ENCODE measurements around the gene MST1.
"Not testable (repeated sequence)": the region's sequence is repeated elsewhere in the genome, so short reads cannot be mapped to it uniquely, and the experiment has no call there.

MST1 gene

GRCh38 chr3:49700453-49701128, 11.3 kb upstream of the MST1 start:
- no peak for DNase-seq

DNA sequence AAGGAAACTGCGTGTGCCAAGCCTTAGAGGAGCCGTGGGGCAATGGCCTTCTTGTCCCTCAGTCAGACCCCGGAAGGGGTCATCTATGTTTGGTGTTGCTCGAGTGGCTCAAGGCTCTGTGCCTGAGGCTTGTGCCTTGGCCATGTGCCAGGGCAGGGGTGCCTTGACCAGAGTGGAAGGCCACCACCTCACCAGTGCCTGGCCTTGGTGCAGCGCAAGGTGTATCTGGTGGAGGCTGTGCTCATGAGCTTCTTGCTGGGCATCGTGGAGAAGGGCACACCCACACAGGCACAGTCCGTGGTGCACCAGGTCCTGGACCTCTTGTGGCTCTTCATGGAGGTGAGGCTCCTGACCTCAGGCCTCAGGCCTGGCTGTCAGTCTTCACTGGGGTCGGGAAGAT, 10.7 kb upstream of the MST1 start:
- no peak for DNase-seq

DNA sequence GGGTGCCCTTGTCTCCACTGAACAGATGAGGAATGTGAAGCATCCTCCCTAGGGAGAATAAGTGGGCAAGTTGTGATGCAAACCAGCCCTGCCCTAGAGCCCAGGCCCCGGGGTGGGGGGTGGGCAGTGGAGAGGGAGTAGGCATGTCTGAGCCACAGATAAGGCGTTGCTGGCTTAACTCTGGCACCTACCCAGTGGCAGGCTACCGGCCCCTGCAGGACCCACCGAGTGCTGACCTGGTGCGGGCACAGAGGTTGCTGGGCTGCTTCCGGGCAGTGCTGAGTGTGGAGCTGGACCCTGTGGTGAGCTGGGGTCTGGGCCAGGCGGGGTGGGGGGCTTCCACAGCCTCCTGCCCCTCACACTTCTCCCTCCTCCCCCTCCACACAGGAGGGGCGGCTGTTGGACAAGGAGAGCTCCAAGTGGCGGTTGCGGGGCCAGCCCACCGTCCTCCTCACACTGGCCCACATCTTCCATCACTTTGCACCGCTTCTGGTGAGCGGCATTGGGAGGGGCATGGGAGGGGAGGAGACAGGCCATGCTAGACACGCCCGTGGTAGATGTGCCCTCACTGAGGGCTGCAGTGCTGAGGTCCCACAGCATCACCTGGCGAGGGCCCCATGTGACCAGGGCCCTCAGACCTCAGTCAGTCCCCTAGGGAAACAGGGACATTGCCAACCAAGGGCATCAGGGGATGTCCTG, 10.2 kb upstream of the MST1 start:
- DNase-seq = no peak

DNA sequence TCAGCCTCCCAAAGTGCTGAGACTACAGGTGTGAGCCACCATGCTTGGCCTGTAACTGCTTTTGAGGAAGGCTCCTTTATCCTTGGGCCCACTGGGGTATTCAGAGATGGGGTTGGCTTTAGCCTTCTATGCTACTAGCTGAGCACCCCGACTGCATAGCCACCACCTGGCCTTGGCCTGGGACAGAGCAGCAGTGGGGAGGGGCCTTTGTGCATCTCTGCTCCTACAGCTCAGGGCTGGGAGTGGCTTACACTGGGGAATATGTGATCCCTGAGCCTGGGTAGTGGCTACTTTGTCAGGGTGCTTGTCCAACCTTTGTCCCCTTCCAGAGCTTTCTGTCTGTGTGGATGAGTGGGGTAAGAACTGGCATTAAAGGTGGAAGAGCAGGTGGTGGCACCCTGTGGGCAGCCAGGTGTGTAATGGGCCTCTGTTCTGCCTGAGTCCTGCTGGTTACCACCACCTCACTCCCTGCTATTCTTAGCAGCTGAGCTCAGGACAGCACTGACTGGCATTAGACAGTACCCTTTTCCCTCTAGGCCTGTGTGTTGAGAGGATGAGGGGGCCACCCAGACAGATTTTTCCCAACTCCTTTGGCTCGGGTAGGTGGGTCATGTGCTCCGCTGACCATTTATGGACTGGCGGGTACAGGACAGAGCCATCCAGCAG, 6.2 kb upstream of the MST1 start:
- DNase-seq = not testable (repeated sequence)

DNA sequence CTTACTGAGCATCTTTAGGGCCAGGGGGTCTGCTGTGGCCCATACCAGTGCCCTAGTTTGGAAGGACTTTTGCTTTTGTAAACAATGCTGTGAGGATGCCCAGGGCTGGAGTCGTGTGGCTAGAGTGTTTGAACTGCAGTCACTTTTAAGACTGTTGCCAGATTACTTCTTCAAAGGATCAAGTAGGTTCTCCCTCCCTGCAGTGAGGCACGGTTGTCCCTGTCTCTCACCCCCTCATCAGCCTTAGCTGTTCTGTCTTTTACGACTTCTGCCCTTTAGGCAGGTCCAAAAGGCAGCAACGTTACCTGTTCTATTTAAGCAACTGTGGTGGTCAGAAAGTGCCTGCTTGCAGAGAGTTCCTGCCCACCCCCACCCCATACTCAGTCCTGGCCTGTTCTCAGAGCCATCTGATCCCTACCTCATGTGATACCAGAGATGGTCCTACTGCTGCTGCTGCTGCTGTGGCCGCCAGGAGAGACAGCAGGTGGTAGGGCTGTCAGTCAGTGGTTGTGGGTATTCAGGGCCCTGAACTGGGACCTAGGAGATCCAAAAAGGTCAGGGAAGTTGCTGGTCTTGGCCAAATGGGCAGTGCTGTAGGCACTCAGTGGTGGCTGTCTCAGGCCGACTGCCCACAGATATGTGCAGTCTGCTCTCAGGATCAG, 5.3 kb upstream of the MST1 start:
- DNase-seq = not testable (repeated sequence)

DNA sequence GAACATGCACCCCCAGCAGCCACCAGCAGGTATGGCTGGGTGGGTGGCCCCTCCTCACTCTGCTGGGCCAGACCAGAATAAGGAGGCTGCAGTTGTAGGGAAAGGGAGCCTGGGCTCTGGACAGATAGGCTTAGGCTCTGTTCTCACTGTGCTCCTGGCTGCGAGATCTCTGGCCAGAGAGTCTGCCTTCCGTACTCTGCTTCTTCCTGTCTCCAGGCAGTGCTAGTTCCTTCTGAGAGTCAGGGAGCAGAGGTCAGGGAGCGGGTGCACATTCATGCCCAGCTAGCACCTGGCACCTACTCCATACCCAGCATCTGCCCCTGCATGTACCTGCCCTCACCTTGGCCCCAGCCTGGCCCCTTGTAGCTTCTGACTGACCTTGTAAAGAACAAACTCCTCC, 2.2 kb upstream of the MST1 start:
- not testable (repeated sequence) for DNase-seq

- not testable (repeated sequence) for DNase-seq
Measured at GRCh38 chr3:49690856-49691255, 1.6 kb upstream of the MST1 start.

DNA sequence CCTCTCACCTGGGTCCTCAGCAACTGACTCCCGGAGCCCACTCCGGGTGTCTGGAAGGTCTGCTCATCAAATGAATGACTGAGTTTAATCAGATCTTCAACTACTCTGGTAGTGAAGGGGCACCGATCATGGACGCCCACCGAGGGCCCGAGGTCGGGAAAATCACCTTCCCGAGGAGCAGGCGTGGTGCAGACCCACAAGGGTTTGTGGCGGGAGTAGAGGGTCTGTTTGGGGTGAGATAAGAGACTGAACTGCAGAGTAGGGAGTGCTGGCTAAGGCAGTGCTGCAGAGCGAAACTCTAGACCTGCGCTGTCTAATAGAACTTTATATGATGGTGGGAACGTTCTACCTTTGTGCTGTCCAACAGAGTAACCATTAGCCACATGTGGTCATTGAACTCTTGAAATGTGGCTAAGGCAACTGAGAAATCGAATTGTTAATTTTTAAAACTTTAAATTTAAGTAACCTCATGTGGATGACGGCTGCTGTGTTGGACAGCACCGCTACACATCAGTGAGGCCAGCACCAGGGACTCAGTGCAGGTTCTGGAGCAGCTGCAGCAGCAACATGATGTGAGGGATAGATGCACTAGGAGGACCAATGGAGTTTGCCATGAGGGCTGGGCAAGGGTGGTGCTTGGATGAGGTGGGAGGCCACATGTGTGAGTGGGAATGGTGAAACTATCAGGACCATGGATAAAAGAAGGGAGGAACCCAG, 792 bp upstream of the MST1 start:
- DNase-seq = not testable (repeated sequence)

DNA sequence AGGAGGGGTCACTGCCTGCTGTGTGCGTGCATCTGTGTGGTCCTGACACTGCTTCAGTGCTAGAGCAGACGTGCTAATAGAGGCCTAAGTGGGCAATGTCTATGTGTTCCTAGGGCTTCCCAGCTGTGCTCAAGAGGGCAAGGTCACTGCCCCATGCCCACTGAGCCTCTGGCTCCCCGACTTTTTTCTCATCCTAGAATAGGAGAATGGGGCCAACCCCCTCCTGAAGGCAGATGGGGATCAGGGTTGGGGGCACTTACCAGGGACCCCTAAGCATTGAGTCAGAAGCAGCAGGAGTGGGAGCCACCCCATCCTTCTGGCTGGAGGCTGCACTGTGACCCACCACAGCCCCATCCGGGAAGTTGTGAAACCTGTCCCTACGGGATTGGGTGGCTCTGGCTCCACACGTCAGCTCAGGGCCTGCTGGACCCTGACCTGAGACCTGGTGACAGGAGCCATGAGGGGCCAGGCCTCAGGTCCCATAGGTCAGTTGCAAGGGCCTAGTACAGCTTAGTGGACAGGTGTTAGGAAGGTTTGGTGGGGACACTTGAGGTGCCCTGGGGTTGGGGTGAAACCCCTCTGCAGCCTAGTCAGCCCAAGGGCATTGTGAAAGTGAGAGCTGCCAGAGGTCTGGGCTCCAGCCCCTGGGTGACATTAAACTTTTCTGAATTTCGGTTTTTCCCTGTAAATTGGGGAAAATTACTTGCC, 782 bp downstream of the MST1 start:
- not testable (repeated sequence) for DNase-seq

GRCh38 chr3:49687424-49687795, 1.9 kb downstream of the MST1 start:
- not testable (repeated sequence) for DNase-seq

GRCh38 chr3:49686769-49687423, 2.4 kb downstream of the MST1 start:
- DNase-seq = peak; percentile 63

DNA sequence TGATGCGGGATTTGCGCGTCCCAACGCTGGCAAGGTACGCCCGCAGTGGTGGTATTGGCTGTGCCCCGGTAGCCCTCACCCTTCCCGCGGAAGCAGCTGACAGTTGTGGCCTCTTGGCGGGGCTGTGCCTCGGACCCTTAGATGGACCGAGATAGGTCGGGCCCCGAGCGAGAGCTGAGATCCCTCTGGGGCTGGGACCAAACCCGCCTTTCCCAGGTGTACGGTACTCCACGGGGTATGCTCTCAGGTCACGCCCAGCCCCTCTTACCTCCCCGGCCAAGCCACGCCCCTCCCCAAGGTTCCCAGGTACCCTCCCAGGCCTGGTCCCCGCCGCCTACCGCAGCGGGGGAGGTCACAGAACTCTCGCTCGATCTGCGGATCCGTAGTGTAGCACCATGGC, 2.9 kb downstream of the MST1 start:
- peak; percentile 37 for DNase-seq

- peak; percentile 21 for DNase-seq
Measured at GRCh38 chr3:49685846-49686245, 3.4 kb downstream of the MST1 start.

DNA sequence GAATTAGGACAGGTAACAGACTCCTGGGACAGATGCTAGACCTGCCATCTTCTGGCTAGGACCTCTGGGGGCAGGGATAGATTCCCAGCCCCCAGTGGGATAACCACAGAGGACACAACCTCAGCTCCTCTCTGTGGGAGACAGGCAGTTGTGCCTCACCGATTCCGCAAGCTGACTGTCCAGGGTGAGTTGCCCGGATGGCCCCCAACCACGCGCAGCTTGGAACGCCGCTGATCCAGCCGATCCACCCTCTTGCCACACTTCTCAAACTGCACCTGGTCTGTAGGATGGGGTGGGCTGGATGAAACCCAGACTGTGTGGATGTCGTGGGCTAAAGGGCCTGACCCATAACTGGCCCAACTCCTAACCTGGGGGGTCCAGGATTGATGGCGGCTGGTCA, 4.2 kb downstream of the MST1 start:
- DNase-seq = not testable (repeated sequence)

GRCh38 chr3:49684453-49684852, 4.8 kb downstream of the MST1 start:
- DNase-seq = not testable (repeated sequence)

- no peak for DNase-seq
Measured at GRCh38 chr3:49683162-49683561, 6.1 kb downstream of the MST1 start.

DNA sequence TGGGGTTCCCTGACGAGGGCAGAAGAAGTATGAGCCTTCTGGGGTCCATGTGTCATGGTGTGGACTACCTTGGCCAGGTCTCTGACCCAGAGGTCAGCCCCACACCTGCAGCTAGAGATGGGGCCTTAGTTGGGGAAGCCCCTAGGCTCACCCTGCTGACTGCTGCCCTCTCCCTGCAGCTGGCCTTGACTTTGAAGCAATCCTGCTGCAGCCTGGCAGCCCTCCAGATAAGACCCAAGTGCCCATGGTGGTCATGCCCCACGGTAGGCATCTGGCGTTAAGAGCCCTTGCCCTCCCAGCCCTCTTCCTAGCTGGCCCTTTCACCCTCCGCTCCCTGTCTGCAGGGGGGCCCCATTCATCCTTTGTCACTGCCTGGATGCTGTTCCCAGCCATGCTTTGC, 7.7 kb downstream of the MST1 start:
- no peak for DNase-seq

GRCh38 chr3:49681232-49681522, 8.1 kb downstream of the MST1 start:
- no peak for DNase-seq

DNA sequence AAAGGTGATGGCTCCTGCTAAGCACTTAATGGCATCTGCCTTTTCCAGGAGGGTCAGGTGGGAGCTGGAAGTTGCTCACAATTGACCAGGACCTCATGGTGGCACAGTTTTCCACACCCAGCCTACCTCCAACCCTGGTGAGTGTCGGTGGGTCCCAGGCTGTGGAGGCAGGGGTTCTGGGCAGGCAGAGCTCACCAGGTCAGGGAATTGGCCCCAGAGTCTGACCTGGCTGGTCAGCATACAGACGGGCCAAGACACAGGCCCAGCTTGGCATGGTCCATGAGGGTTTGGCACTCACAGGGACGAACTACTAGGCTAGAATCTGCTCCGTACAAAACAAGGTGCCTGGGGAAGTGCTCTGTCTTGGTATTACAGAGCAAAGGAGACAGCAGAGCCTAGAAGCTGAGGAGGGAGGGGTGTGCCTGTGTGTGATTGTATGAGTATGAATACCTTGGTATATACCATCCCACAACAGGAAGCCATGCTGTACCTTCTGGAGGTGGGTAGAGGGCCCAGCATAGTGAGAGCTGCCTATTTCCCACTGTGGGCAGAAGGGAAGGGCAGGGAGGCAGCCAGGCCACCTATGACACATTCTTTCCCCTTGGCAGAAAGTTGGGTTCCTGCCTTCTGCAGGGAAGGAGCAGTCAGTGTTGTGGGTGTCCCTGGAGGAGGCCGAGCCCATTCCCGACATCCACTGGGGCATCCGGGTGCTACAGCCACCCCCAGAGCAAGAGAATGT, 8.6 kb downstream of the MST1 start:
- DNase-seq = no peak

DNA sequence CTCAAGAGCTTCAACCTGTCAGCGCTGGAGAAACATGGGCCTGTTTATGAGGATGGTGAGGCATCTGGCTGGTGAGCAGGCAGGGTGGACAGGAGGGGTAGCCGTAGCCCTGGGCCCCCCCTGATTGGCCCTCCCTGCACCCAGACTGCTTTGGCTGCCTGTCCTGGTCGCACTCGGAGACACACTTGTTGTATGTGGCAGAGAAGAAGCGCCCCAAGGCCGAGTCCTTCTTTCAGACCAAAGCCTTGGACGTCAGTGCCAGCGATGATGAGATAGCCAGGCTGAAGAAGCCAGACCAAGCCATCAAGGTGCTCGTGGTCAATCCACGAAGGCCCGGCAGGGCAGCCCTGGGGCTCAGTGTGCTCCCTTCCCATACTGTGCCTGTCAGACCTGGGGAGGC, 13.4 kb downstream of the MST1 start:
- DNase-seq = no peak

- peak; percentile 60 for DNase-seq
Measured at GRCh38 chr3:49674497-49674983, 14.7 kb downstream of the MST1 start.

Data from activated CD4-positive, alpha-beta T cell treated with anti-CD3 and anti-CD28 coated beads for 48 hours (primary cell).